Endothelial cell of umbilical vein (primary cell): Measurements from ENCODE around the gene DNAJC3. TPM values are rescaled to one million over a fixed set of nuclear protein-coding genes. Genes with fewer than 3 reads are reported as not detected.

Source experiments
- Bru-seq: library from RNA; stranded (reverse); fragments of 400-500 nt; gene quantifications from one replicate; lab custom pipeline; 2021; lab: Mats Ljungman, UMichigan
- BruChase-seq, 2 experiments: library from RNA; stranded (reverse); fragments of 400-500 nt; gene quantifications; one replicate each; lab custom pipeline; 2021; lab: Mats Ljungman, UMichigan
- BruUV-seq: library from RNA; stranded (reverse); fragments of 400-500 nt; replicated peaks from 2 replicates; lab custom pipeline; 2021; lab: Mats Ljungman, UMichigan
- CTCF ChIA-PET: fragments of 300-600, 350-600 bp; sonication (Branson Sonifier 250); formaldehyde crosslinking; loops from one replicate; lab custom pipeline; 2021; ENCODE audit warnings: antibody characterized with exemption, inconsistent platforms; lab: Charles Lee
- POLR2A ChIA-PET: fragments of 300-600, 350-600 bp; sonication (Branson Sonifier 250); formaldehyde crosslinking; loops from one replicate; lab custom pipeline; 2021; ENCODE audit warnings: antibody characterized with exemption, inconsistent platforms; lab: Charles Lee
- DNase-seq: peaks from one replicate; pipeline ENCODE4 v3.0.0-alpha.2; 2011; ENCODE audit warnings: low read depth, low spot score
- FAIRE-seq: peaks from 2 replicates; lab custom pipeline; 2011; peaks lifted over from hg19 to GRCh38; lab: Jason Lieb, UNC
- H2AFZ ChIP-seq: 2 replicates; pipeline ENCODE4 v1.6.0; 2012; ENCODE audit warnings: low read depth, low read length, control low read depth, inconsistent platforms
- H3K27ac ChIP-seq: 2 replicates; pipeline ENCODE4 v1.5.1; 2011; ENCODE audit warnings: low read depth, mild to moderate bottlenecking, control low read depth, low read length, moderate library complexity; ENCODE audit not compliant: insufficient read depth
- H3K27me3 ChIP-seq, 2 experiments: 2 replicates each; pipeline versions ENCODE4 v1.6.0 to v1.6.1; 2011; ENCODE audit warnings: low read length in 2 of 2, mixed read lengths in 1 of 2; ENCODE audit not compliant: control insufficient read depth in 2 of 2, insufficient read depth in 2 of 2
- H3K36me3 ChIP-seq, 2 experiments: 2 replicates in 1 of 2; 3 replicates in 1 of 2; pipeline ENCODE4 v1.5.1; 2011; ENCODE audit warnings: low read length in 2 of 2, mild to moderate bottlenecking in 1 of 2, moderate library complexity in 1 of 2; ENCODE audit not compliant: control insufficient read depth in 2 of 2, insufficient read depth in 2 of 2; ENCODE audit errors: extremely low read depth in 1 of 2
- H3K4me1 ChIP-seq: 3 replicates; pipeline ENCODE4 v1.5.1; 2011; ENCODE audit warnings: mild to moderate bottlenecking, low read length; ENCODE audit not compliant: control insufficient read depth, insufficient read depth; ENCODE audit errors: extremely low read depth
- H3K4me2 ChIP-seq: 2 replicates; pipeline ENCODE4 v1.6.1; 2011; ENCODE audit warnings: low read length, control low read depth, mixed read lengths; ENCODE audit not compliant: insufficient read depth
- H3K4me3 ChIP-seq, 3 experiments: fragments of 200-600 bp in 1 of 3; sonication (generic), shearing (Covaris generic) in 1 of 3; replicated peaks in 1 of 3; 2 replicates each; pipeline ENCODE4 v1.5.1; 2011 to 2016; ENCODE audit warnings: control low read depth in 3 of 3, low read length in 3 of 3, mild to moderate bottlenecking in 2 of 3, inconsistent platforms in 1 of 3, low read depth in 1 of 3, moderate library complexity in 1 of 3; ENCODE audit not compliant: insufficient read depth in 1 of 3
- H3K79me2 ChIP-seq: 2 replicates; pipeline ENCODE4 v1.6.0; 2012; ENCODE audit warnings: low read length, inconsistent platforms; ENCODE audit not compliant: control insufficient read depth, insufficient read depth
- H3K9ac ChIP-seq: replicated peaks from 2 replicates; pipeline ENCODE3; 2011; ENCODE audit warnings: low read length, control low read depth; ENCODE audit not compliant: insufficient read depth; ENCODE audit errors: extremely low read depth
- H3K9me1 ChIP-seq: replicated peaks from 3 replicates; pipeline ENCODE4 v1.6.0; 2011; ENCODE audit warnings: mild to moderate bottlenecking, low read length; ENCODE audit not compliant: control insufficient read depth, insufficient read depth; ENCODE audit errors: extremely low read depth
- H3K9me3 ChIP-seq: replicated peaks from 2 replicates; pipeline ENCODE4 v1.5.1; 2012; ENCODE audit warnings: low read length, inconsistent platforms; ENCODE audit not compliant: control insufficient read depth, insufficient read depth
- H4K20me1 ChIP-seq: replicated peaks from 2 replicates; pipeline ENCODE3; 2011; ENCODE audit warnings: mild to moderate bottlenecking, low read length; ENCODE audit not compliant: control insufficient read depth, insufficient read depth; ENCODE audit errors: extremely low read depth
- EZH2 ChIP-seq: IDR thresholded peaks from 2 replicates; pipeline ENCODE4 v1.6.1; 2012; ENCODE audit warnings: borderline replicate concordance, low read depth, mild to moderate bottlenecking, moderate library complexity, low read length, inconsistent platforms; ENCODE audit not compliant: severe bottlenecking
- FOS ChIP-seq: IDR thresholded peaks from 2 replicates; pipeline ENCODE4 v1.6.1; 2011; ENCODE audit warnings: mild to moderate bottlenecking, low read length, moderate library complexity, borderline replicate concordance; ENCODE audit not compliant: insufficient read depth
- GATA2 ChIP-seq: IDR thresholded peaks from 2 replicates; pipeline ENCODE4 v1.7.0; 2011; ENCODE audit warnings: low read depth, mild to moderate bottlenecking, moderate library complexity, mixed read lengths, low read length; ENCODE audit not compliant: insufficient read length, insufficient read depth
- JUN ChIP-seq: IDR thresholded peaks from 2 replicates; pipeline ENCODE4 v1.6.1; 2011; ENCODE audit warnings: borderline replicate concordance, low read depth; ENCODE audit not compliant: insufficient read length, insufficient read depth
- MAX ChIP-seq: IDR thresholded peaks from 2 replicates; pipeline ENCODE4 v1.6.1; 2011; ENCODE audit not compliant: insufficient read depth, insufficient read length
- MYC ChIP-seq: IDR thresholded peaks from one replicate; pipeline ENCODE4 v1.6.1; 2011; ENCODE audit warnings: mild to moderate bottlenecking, low read depth, low read length
- POLR2A ChIP-seq: IDR thresholded peaks from 2 replicates; pipeline ENCODE4 v1.6.1; 2012; ENCODE audit warnings: low read depth, mild to moderate bottlenecking, control low read depth, low read length
- POLR2AphosphoS5 ChIP-seq: IDR thresholded peaks from 2 replicates; pipeline ENCODE4 v1.6.1; 2012; ENCODE audit warnings: low read depth, mild to moderate bottlenecking, control low read depth, low read length, moderate library complexity; ENCODE audit not compliant: insufficient read depth
- dilution Hi-C: fragments of 300-500 bp; cut with MboI; formaldehyde crosslinking; loops from one replicate; pipeline ENCODE4 v1.15.0; 2019; ENCODE audit warnings: low sequenced_read_pairs; ENCODE audit not compliant: extremely low pct_ligation_motif_present
- intact Hi-C: fragments of 100-400 bp; cut with micrococcal nuclease; formaldehyde crosslinking; loops from one replicate; pipeline ENCODE4 v1.10.0; 2022
- long read RNA-seq: library from polyadenylated mRNA; stranded (forward); transcript quantifications from one replicate; pipeline ENCODE4 v2.0.0, GENCODE V29; 2021
- polyA minus RNA-seq, 3 experiments: library from RNA; depleted of rRNA, polyadenylated mRNA; stranded (reverse); fragments of >200 nt; gene quantifications; 1 replicate in 1 of 3; 2 replicates in 2 of 3; pipeline ENCODE4 v1.2.3, GENCODE V29; 2011
- polyA plus RNA-seq, 4 experiments: library from polyadenylated mRNA; depleted of rRNA in 3 of 4; stranded (reverse) in 3 of 4; unstranded in 1 of 4; fragments of >200 nt; gene quantifications; 2 replicates each; pipeline versions ENCODE4 v1.2.1 to v1.2.3, GENCODE V29; 2011 to 2012; ENCODE audit warnings: missing spikeins in 1 of 4
- total RNA-seq: library from RNA; stranded (reverse); gene quantifications from 2 replicates; pipeline ENCODE4 v1.2.3, GENCODE V29; 2021
- TF ChIP-seq, protein P1 (sequence below), 2 donors: IDR thresholded peaks; 1 replicate in 1 of 2; 2 replicates in 1 of 2; pipeline ENCODE4 v1.5.1; 2011; ENCODE audit warnings: low read length in 2 of 2, mild to moderate bottlenecking in 2 of 2, moderate library complexity in 2 of 2, control low read depth in 1 of 2, inconsistent platforms in 1 of 2, low read depth in 1 of 2; ENCODE audit not compliant: insufficient read depth in 1 of 2; ENCODE audit errors: extremely low read depth in 1 of 2

Gene DNAJC3, protein sequence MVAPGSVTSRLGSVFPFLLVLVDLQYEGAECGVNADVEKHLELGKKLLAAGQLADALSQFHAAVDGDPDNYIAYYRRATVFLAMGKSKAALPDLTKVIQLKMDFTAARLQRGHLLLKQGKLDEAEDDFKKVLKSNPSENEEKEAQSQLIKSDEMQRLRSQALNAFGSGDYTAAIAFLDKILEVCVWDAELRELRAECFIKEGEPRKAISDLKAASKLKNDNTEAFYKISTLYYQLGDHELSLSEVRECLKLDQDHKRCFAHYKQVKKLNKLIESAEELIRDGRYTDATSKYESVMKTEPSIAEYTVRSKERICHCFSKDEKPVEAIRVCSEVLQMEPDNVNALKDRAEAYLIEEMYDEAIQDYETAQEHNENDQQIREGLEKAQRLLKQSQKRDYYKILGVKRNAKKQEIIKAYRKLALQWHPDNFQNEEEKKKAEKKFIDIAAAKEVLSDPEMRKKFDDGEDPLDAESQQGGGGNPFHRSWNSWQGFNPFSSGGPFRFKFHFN
- total RNA-seq (48.6 and 51.2 TPM in 2 replicates), polyA plus RNA-seq (13.9 and 17.0 TPM in 2 replicates), polyA minus RNA-seq (42.5 and 53.5 TPM in 2 replicates), Bru-seq, nascent RNA (percentile 91 among the genes with signal in this experiment), BruChase-seq, experiment 1, labeled RNA remaining after a 6-hour chase (percentile 92 among the genes with signal in this experiment), BruChase-seq, experiment 2, labeled RNA remaining after a 2-hour chase (percentile 82 among the genes with signal in this experiment)
- polyA plus RNA-seq (2011; cell fraction: cytosol; rRNA removed) = 17.7 and 19.7 TPM in 2 replicates
- polyA plus RNA-seq (2011; cell fraction: nucleus; rRNA removed) = 14.5 and 18.0 TPM in 2 replicates
- polyA plus RNA-seq (2012) = 34.3 and 43.0 TPM in 2 replicates
- 12.1 TPM for polyA minus RNA-seq (2011; cell fraction: cytosol; rRNA and poly(A)+ RNA removed)
- polyA minus RNA-seq (2011; cell fraction: nucleus; rRNA and poly(A)+ RNA removed) = 17.5 and 21.3 TPM in 2 replicates
- long read RNA-seq, full-length matches to known transcripts = 52 of 90 reads
- long read RNA-seq, partial matches to known transcripts = 3 of 90 reads
- long read RNA-seq, other reads (novel, unspliced or antisense) = 35 of 90 reads

DNA sequence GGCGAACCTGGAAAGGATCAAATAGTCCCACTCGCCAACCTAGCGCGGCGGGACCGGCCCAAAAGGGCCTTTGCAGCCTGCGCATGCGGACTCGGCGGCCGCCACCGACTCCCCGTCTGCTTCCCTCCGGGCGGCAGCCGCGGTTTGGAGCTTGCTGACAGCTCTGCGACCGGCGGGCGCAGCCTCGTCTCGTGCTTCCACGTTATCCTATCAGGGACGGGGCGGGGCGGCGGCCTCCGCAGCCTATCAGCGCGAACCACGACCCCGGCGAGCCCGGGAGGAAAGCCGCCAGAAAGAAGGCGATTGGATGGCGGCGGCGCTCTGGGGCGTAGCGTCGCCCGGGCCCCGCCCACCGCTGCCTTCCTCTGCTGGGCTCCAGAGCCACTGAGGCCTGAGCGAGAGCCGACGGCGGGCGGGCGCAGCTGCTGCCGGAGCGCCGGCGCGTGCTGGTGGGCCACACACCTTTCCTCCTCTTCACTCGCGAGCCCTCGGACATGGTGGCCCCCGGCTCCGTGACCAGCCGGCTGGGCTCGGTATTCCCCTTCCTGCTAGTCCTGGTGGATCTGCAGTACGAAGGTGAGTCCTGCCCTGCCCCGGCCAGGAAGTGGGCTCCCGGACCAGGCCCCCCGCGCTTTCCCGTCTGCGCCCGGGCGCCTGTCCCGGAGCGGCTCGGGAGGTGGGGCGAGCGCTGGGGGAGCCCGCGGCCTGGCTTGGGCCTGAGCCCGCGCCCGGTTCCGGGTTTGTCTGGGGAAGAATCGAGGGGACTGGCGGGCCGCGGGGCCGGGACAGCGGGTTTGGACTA is at the start of gene DNAJC3:
DNAJC3 (plus strand) TSS at position 378 of the 802 bp plus-strand sequence; CDS start at position 495, 117 bp downstream.
- ChIA-PET CTCF (interaction anchor here (0.6 to 1.3 kb wide), 7 partner anchors 16 to 273 kb away, joined by 3 to 11 read pairs (median 4); no protein-coding TSS in a partner anchor), POLR2A (interaction anchor here (0.6 to 1.2 kb wide), 7 partner anchors 16 to 198 kb away, joined by 3 to 12 read pairs (median 7); partner anchors contain the start of gene DZIP1)
- Histone ChIP-seq H3K4me1 (peaks cover 23% of the 10 kb centered on the region), H3K9ac (peak within 1 kb of the TSS; percentile 86), H3K27ac (peak within 1 kb of the TSS; percentile 68), H3K27me3 (no peaks in the 10 kb centered on the region), H3K9me3 (no peaks in the 10 kb centered on the region), H3K79me2 (peaks cover 41% of the 10 kb centered on the region), H3K4me3 (peak within 1 kb of the TSS; percentile 57 to 89 (median 71)), H3K4me2 (peak within 1 kb of the TSS; percentile 96), H3K9me1 (no peaks in the 10 kb centered on the region), H4K20me1 (peaks cover 2% of the 10 kb centered on the region), H2AFZ (peak within 1 kb of the TSS; percentile 94), H3K36me3 (no peaks in the 10 kb centered on the region)
- no TSS peak for BruUV-seq
- peak; percentile 86 for FAIRE-seq
- DNase-seq = peak; percentile 99
- TF ChIP-seq, protein P1, sequence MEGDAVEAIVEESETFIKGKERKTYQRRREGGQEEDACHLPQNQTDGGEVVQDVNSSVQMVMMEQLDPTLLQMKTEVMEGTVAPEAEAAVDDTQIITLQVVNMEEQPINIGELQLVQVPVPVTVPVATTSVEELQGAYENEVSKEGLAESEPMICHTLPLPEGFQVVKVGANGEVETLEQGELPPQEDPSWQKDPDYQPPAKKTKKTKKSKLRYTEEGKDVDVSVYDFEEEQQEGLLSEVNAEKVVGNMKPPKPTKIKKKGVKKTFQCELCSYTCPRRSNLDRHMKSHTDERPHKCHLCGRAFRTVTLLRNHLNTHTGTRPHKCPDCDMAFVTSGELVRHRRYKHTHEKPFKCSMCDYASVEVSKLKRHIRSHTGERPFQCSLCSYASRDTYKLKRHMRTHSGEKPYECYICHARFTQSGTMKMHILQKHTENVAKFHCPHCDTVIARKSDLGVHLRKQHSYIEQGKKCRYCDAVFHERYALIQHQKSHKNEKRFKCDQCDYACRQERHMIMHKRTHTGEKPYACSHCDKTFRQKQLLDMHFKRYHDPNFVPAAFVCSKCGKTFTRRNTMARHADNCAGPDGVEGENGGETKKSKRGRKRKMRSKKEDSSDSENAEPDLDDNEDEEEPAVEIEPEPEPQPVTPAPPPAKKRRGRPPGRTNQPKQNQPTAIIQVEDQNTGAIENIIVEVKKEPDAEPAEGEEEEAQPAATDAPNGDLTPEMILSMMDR (IDR thresholded peaks at IDR 0.05; ENCODE audit: extremely low read depth in 1 of 2, insufficient read depth in 1 of 2, low read depth in 1 of 2, low read length in 2 of 2) = no peak
- TF ChIP-seq POLR2A (peak; percentile 73), GATA2 (no peak), MAX (no peak), MYC (no peak), FOS (no peak), EZH2 (no peak), POLR2AphosphoS5 (peak; percentile 85), JUN (no peak)
- dilution Hi-C loops (no loop called here), intact Hi-C loops (loop anchor here (1.0 to 2.0 kb wide), 3 partner anchors 33 to 156 kb away; partner anchors contain the start of gene DZIP1)
